H1 (cell line): ENCODE data around the gene UGT1A8. TPM values are rescaled to one million over a fixed set of nuclear protein-coding genes. Genes with fewer than 3 reads are reported as not detected.

Experiments
- CTCF ChIA-PET: fragments of 300-600 bp; sonication (Branson Sonifier 250); formaldehyde crosslinking; loops from one replicate; lab custom pipeline; 2021; ENCODE audit not compliant: partially characterized antibody; lab: Charles Lee
- POLR2A ChIA-PET: fragments of 300-600 bp; sonication (Branson Sonifier 250); formaldehyde crosslinking; loops from one replicate; lab custom pipeline; 2021; ENCODE audit warnings: inconsistent platforms; ENCODE audit not compliant: partially characterized antibody; lab: Charles Lee
- DNase-seq, 2 experiments: peaks; one replicate each; pipeline versions ENCODE4 v3.0.0 to v3.0.0-alpha.2; 2010 to 2022; ENCODE audit warnings: low spot score in 2 of 2, low read depth in 1 of 2, mixed read lengths in 1 of 2
- FAIRE-seq: peaks from 2 replicates; lab custom pipeline; 2011; peaks lifted over from hg19 to GRCh38; lab: Jason Lieb, UNC
- H2AFZ ChIP-seq: 2 replicates; pipeline ENCODE4 v1.8.1; 2012; ENCODE audit warnings: low read length, inconsistent platforms
- H2AK5ac ChIP-seq: 2 replicates; pipeline ENCODE4 v1.6.1; 2013; ENCODE audit warnings: low read depth, low read length
- H2BK120ac ChIP-seq: replicated peaks from 2 replicates; pipeline ENCODE3; 2013; ENCODE audit warnings: low read depth, low read length, inconsistent platforms
- H2BK12ac ChIP-seq: 2 replicates; pipeline ENCODE4 v1.6.1; 2013; ENCODE audit warnings: low read depth, low read length
- H2BK15ac ChIP-seq: 2 replicates; pipeline ENCODE4 v1.6.1; 2013; ENCODE audit warnings: low read length
- H2BK20ac ChIP-seq: 2 replicates; pipeline ENCODE4 v1.6.1; 2013; ENCODE audit warnings: low read length
- H2BK5ac ChIP-seq: 2 replicates; pipeline ENCODE4 v1.6.1; 2013; ENCODE audit warnings: low read depth, low read length
- H3K14ac ChIP-seq: 2 replicates; pipeline ENCODE4 v1.6.1; 2013; ENCODE audit warnings: inconsistent platforms; ENCODE audit not compliant: insufficient read length
- H3K18ac ChIP-seq: 2 replicates; pipeline ENCODE4 v1.6.1; 2013; ENCODE audit warnings: low read length; ENCODE audit errors: extremely low read depth
- H3K23ac ChIP-seq: 2 replicates; pipeline ENCODE4 v1.6.1; 2013; ENCODE audit warnings: inconsistent platforms; ENCODE audit not compliant: insufficient read length
- H3K23me2 ChIP-seq: 2 replicates; pipeline ENCODE4 v1.6.1; 2013; ENCODE audit warnings: low read depth, low read length
- H3K27ac ChIP-seq: 2 replicates; pipeline ENCODE4 v1.6.1; 2011; ENCODE audit warnings: low read depth, low read length, inconsistent platforms
- H3K27me3 ChIP-seq, 4 experiments: replicated peaks in 1 of 4; 1 replicate in 1 of 4; 2 replicates in 3 of 4; pipeline versions ENCODE4 v1.6.1 to v1.8.1; 2011 to 2013; ENCODE audit warnings: low read length in 3 of 4, mild to moderate bottlenecking in 3 of 4, inconsistent platforms in 2 of 4, mixed read lengths in 2 of 4, moderate library complexity in 1 of 4; ENCODE audit not compliant: control insufficient read depth in 3 of 4, insufficient read depth in 3 of 4; ENCODE audit errors: extremely low read depth in 1 of 4
- H3K36me3 ChIP-seq, 4 experiments: 2 replicates each; pipeline versions ENCODE4 v1.6.1 to v1.8.1; 2011 to 2013; ENCODE audit warnings: mild to moderate bottlenecking in 4 of 4, low read length in 3 of 4, moderate library complexity in 2 of 4, control low read depth in 1 of 4, inconsistent platforms in 1 of 4; ENCODE audit not compliant: insufficient read depth in 4 of 4, control insufficient read depth in 2 of 4
- H3K4ac ChIP-seq: replicated peaks from 2 replicates; pipeline ENCODE3; 2013; ENCODE audit warnings: low read length, low read depth, mixed read lengths, inconsistent platforms; ENCODE audit not compliant: insufficient read length
- H3K4me1 ChIP-seq, 4 experiments: replicated peaks in 1 of 4; 1 replicate in 1 of 4; 2 replicates in 3 of 4; pipeline versions ENCODE4 v1.6.1 to v1.8.1; 2011 to 2013; ENCODE audit warnings: low read length in 3 of 4, inconsistent platforms in 2 of 4, mixed read lengths in 1 of 4; ENCODE audit not compliant: insufficient read depth in 4 of 4, control insufficient read depth in 3 of 4
- H3K4me2 ChIP-seq, 2 experiments: 2 replicates each; pipeline versions ENCODE4 v1.6.1 to v1.8.1; 2011 to 2013; ENCODE audit warnings: low read depth in 2 of 2, low read length in 2 of 2, control low read depth in 1 of 2, inconsistent platforms in 1 of 2, mild to moderate bottlenecking in 1 of 2; ENCODE audit not compliant: insufficient read depth in 1 of 2
- H3K4me3 ChIP-seq, 4 experiments: fragments of 200-600, 300-600 bp in 1 of 4; sonication (generic), shearing (Covaris generic), sonication (Bioruptor Twin) in 1 of 4; 2 replicates each; pipeline versions ENCODE4 v1.5.1 to v1.8.1; 2011 to 2016; ENCODE audit warnings: low read length in 4 of 4, low read depth in 3 of 4, control low read depth in 2 of 4, inconsistent platforms in 2 of 4, mild to moderate bottlenecking in 2 of 4, mixed read lengths in 1 of 4, moderate library complexity in 1 of 4; ENCODE audit not compliant: insufficient read depth in 2 of 4; ENCODE audit errors: extremely low read depth in 1 of 4
- H3K56ac ChIP-seq: replicated peaks from 2 replicates; pipeline ENCODE3; 2013; ENCODE audit warnings: low read depth, mild to moderate bottlenecking, mixed read lengths, low read length, inconsistent platforms; ENCODE audit not compliant: insufficient read length
- H3K79me1 ChIP-seq: 2 replicates; pipeline ENCODE4 v1.6.1; 2013; ENCODE audit warnings: low read depth, low read length, control low read depth
- H3K79me2 ChIP-seq, 2 experiments: 2 replicates each; pipeline versions ENCODE4 v1.6.1 to v1.8.1; 2012 to 2013; ENCODE audit warnings: low read length in 2 of 2, mild to moderate bottlenecking in 2 of 2, inconsistent platforms in 1 of 2; ENCODE audit not compliant: insufficient read depth in 2 of 2, control insufficient read depth in 1 of 2
- H3K9ac ChIP-seq, 4 experiments: replicated peaks in 1 of 4; 1 replicate in 1 of 4; 2 replicates in 3 of 4; pipeline versions ENCODE4 v1.6.1 to v1.8.1; 2011 to 2013; ENCODE audit warnings: low read depth in 3 of 4, low read length in 3 of 4, control low read depth in 2 of 4, mild to moderate bottlenecking in 2 of 4, moderate library complexity in 2 of 4, inconsistent platforms in 1 of 4; ENCODE audit errors: extremely low read depth in 1 of 4
- H3K9me3 ChIP-seq, 2 experiments: 2 replicates each; pipeline versions ENCODE4 v1.6.1 to v1.8.1; 2012 to 2013; ENCODE audit warnings: mild to moderate bottlenecking in 2 of 2, moderate library complexity in 2 of 2, control low read depth in 1 of 2, inconsistent platforms in 1 of 2, low read depth in 1 of 2, low read length in 1 of 2, mixed read lengths in 1 of 2; ENCODE audit not compliant: insufficient read depth in 2 of 2
- H4K20me1 ChIP-seq, 2 experiments: replicated peaks in 1 of 2; 2 replicates each; pipeline versions ENCODE3 to v1.8.1; 2011 to 2013; ENCODE audit warnings: inconsistent platforms in 2 of 2, low read length in 2 of 2, mild to moderate bottlenecking in 1 of 2; ENCODE audit not compliant: insufficient read depth in 2 of 2, control insufficient read depth in 1 of 2
- H4K5ac ChIP-seq: 2 replicates; pipeline ENCODE4 v1.6.1; 2013; ENCODE audit warnings: low read length, low read depth, mixed read lengths, inconsistent platforms; ENCODE audit not compliant: insufficient read length
- H4K8ac ChIP-seq: 2 replicates; pipeline ENCODE4 v1.8.0; 2013; ENCODE audit warnings: mild to moderate bottlenecking, moderate library complexity, low read length, inconsistent platforms; ENCODE audit not compliant: insufficient read depth; ENCODE audit errors: extremely low read depth
- H4K91ac ChIP-seq: replicated peaks from 2 replicates; pipeline ENCODE3; 2013; ENCODE audit warnings: low read length, mixed read lengths, inconsistent platforms; ENCODE audit not compliant: insufficient read length
- GABPA ChIP-seq: IDR thresholded peaks from 2 replicates; pipeline ENCODE4 v1.6.1; 2011; ENCODE audit warnings: mild to moderate bottlenecking, low read length, moderate library complexity, borderline replicate concordance; ENCODE audit not compliant: insufficient read depth
- NRF1 ChIP-seq: IDR thresholded peaks from 2 replicates; pipeline ENCODE4 v1.6.1; 2011; ENCODE audit warnings: mild to moderate bottlenecking, low read depth, low read length, improper control_type of control experiment
- WGBS, 2 experiments: shearing (Covaris generic) in 1 of 2; methylation state at CpG; one replicate each; pipeline versions ENCODE4 v1.1.6 to v1.1.7; 2013 to 2015; ENCODE audit warnings: low lambda C conversion rate in 2 of 2, mixed read lengths in 2 of 2, inconsistent platforms in 1 of 2, low coverage in 1 of 2, missing lambda C conversion rate in 1 of 2; ENCODE audit not compliant: insufficient replicate concordance in 2 of 2, insufficient coverage in 1 of 2, insufficient read length in 1 of 2; ENCODE audit errors: extremely low coverage in 1 of 2, missing lambda C conversion rate in 1 of 2; 5-methylcytosine and 5-hydroxymethylcytosine counted together
- polyA plus RNA-seq, 7 experiments: library from polyadenylated mRNA; depleted of rRNA in 3 of 7; stranded (reverse) in 5 of 7; unstranded in 2 of 7; fragments of >200 nt in 5 of 7; fragments of 200-250 nt in 2 of 7; gene quantifications; 1 replicate in 5 of 7; 2 replicates in 1 of 7; 4 replicates in 1 of 7; pipeline versions ENCODE4 v1.2.1 to v1.2.3, GENCODE V29; 2011 to 2013; ENCODE audit warnings: missing spikeins in 2 of 7, mixed read lengths in 2 of 7
- total RNA-seq: library from RNA; stranded (reverse); fragmentation: NEBNext Ultra II Directional; extraction: Animal tissue kit (Norgen Biotek cat#: 25700); gene quantifications from 2 replicates; pipeline ENCODE4 v1.2.1, GENCODE V29; 2021

Gene UGT1A8
- total and polyA plus RNA-seq, 2 of the 8 experiments (the other 6 are each of a cell fraction or from before 2014, with no cell fraction given): not detected

DNA sequence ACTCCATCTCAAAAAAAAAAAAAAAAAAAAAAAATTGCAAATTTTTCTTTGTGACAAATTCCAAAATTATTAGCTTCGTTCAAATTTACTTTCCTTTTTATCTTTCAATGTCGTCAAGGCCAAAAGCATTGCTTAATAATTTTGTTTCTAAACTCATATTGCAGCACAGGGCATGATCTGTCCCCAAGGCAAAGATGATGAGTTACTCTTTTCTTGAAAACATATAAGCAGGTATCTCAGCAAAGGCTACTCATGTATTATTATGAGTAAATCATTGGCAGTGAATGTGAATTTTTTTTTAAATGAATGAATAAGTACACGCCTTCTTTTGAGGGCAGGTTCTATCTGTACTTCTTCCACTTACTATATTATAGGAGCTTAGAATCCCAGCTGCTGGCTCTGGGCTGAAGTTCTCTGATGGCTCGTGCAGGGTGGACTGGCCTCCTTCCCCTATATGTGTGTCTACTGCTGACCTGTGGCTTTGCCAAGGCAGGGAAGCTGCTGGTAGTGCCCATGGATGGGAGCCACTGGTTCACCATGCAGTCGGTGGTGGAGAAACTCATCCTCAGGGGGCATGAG lies 64.2 kb downstream of the UGT1A8 start, which contains the start of gene UGT1A7:
Gene UGT1A7 (plus strand): TSS at position 381 of the 579 bp plus-strand sequence. CDS start 37 bp downstream, at position 418.
- WGBS, 2 experiments: 81 to 100% methylated on average over 1 to 5 of the region's 5 CpGs
- TF ChIP-seq GABPA (no peak), NRF1 (no peak)

More for the DNA sequence above, 64.2 kb downstream of the UGT1A8 start, which contains the start of gene UGT1A7:
- H4K8ac ChIP-seq: no peak within 1 kb of the TSS
- no peaks in the 10 kb centered on the region for H3K79me2 ChIP-seq
- no peaks in the 10 kb centered on the region for H3K9me3 ChIP-seq
- no peak within 1 kb of the TSS for H3K4ac ChIP-seq
- H3K27ac ChIP-seq: no peak within 1 kb of the TSS
- no peaks in the 10 kb centered on the region for H4K20me1 ChIP-seq
- no peak within 1 kb of the TSS for H2AK5ac ChIP-seq
- no peak for DNase-seq
- FAIRE-seq: no peak
- H4K91ac ChIP-seq: no peak within 1 kb of the TSS
- no peak within 1 kb of the TSS for H3K14ac ChIP-seq
- ChIA-PET POLR2A (no interaction called here), CTCF (interaction anchor here (1.8 kb wide), 1 partner anchor 30 kb away, joined by 6 read pairs; no protein-coding TSS in a partner anchor)
- no peak within 1 kb of the TSS for H2BK5ac ChIP-seq
- H3K4me3 ChIP-seq: no peak within 1 kb of the TSS
- H3K79me1 ChIP-seq: no peaks in the 10 kb centered on the region
- no peak within 1 kb of the TSS for H4K5ac ChIP-seq
- no peak within 1 kb of the TSS for H2BK20ac ChIP-seq
- H3K9ac ChIP-seq: no peak within 1 kb of the TSS
- H3K4me1 ChIP-seq: no peaks in the 10 kb centered on the region
- no peak within 1 kb of the TSS for H3K23ac ChIP-seq
- no peak within 1 kb of the TSS for H2BK120ac ChIP-seq
- no peak within 1 kb of the TSS for H2BK12ac ChIP-seq
- H3K23me2 ChIP-seq: no peaks in the 10 kb centered on the region
- no peak within 1 kb of the TSS for H2BK15ac ChIP-seq
- H3K4me2 ChIP-seq: no peak within 1 kb of the TSS
- no peak within 1 kb of the TSS for H2AFZ ChIP-seq
- H3K36me3 ChIP-seq: no peaks in the 10 kb centered on the region
- H3K27me3 ChIP-seq: no peaks in the 10 kb centered on the region
- no peak within 1 kb of the TSS for H3K56ac ChIP-seq
- no peak within 1 kb of the TSS for H3K18ac ChIP-seq
